Adrenal gland (tissue), 12 donors: ENCODE measurements around the gene RASD2. TPM values are rescaled to one million over a fixed set of nuclear protein-coding genes. Genes with fewer than 3 reads are reported as not detected.

ENCODE experiments used
- DNase-seq, 7 donors: peaks; one replicate each; pipeline ENCODE4 v3.0.0-alpha.2; 2019 to 2020
- H3K27ac ChIP-seq, 5 donors: fragments of 200-600 bp; sonication (generic) in 4 of 5; 1 replicate in 3 of 5; 2 replicates in 2 of 5; pipeline versions ENCODE4 v1.5.1 to v1.8.0; 2016 to 2020; ENCODE audit warnings: mild to moderate bottlenecking in 1 of 5
- H3K27me3 ChIP-seq: fragments of 200-600 bp; 2 replicates; pipeline ENCODE4 v1.8.0; 2021
- H3K36me3 ChIP-seq, 2 donors: fragments of 200-600 bp; replicated peaks in 1 of 2; 1 replicate in 1 of 2; 2 replicates in 1 of 2; pipeline versions ENCODE4 v1.5.1 to v1.8.0; 2018 to 2022
- H3K4me1 ChIP-seq, 2 donors: fragments of 200-600 bp; replicated peaks in 1 of 2; 1 replicate in 1 of 2; 2 replicates in 1 of 2; pipeline versions ENCODE4 v1.5.1 to v1.8.0; 2018 to 2021
- H3K4me3 ChIP-seq, 4 donors: fragments of 200-600 bp; sonication (generic) in 3 of 4; one replicate each; pipeline ENCODE4 v1.5.1; 2016 to 2018
- H3K9me3 ChIP-seq, 3 donors: fragments of 200-600 bp; sonication (generic) in 1 of 3; replicated peaks in 1 of 3; 1 replicate in 2 of 3; 2 replicates in 1 of 3; pipeline versions ENCODE4 v1.5.1 to v1.8.0; 2016 to 2021
- POLR2A ChIP-seq, 2 donors: fragments of 450-650 bp; IDR thresholded peaks; one replicate each; pipeline ENCODE4 v1.6.1; 2017; ENCODE audit warnings: antibody characterized with exemption in 2 of 2, mild to moderate bottlenecking in 2 of 2, moderate library complexity in 1 of 2
- WGBS, 4 donors: extraction: QIAGEN DNeasy Blood & Tissue Kit in 2 of 4; methylation state at CpG; one replicate each; pipeline versions ENCODE4 v1.1.5 to v1.1.7; 2013 to 2017; 5-methylcytosine and 5-hydroxymethylcytosine counted together
- intact Hi-C, 2 donors: fragments of 100-400 bp; cut with DNase I; formaldehyde crosslinking; loops; one replicate each; pipeline versions ENCODE4 v1.14.1 to v1.15.0; 2022 to 2023
- polyA plus RNA-seq, 3 donors: library from polyadenylated mRNA; stranded (reverse); fragments of 200-250 nt in 2 of 3; fragments of 350-450 nt in 1 of 3; fragmentation: Illumina TruSeq in 1 of 3; extraction: RNeasy Lipid Tissue Mini Kit (QIAGEN cat#74804) in 1 of 3; gene quantifications; one replicate each; pipeline ENCODE4 v1.2.3, GENCODE V29; 2013 to 2014
- total RNA-seq, 9 donors: library from RNA; depleted of rRNA in 4 of 9; stranded (reverse); fragments of >200 nt in 4 of 9; fragments of 120-200 nt in 1 of 9; fragmentation: NEBNext Ultra II Directional in 1 of 9; extraction: Animal tissue kit (Norgen Biotek cat#: 25700) in 1 of 9; gene quantifications; one replicate each; pipeline versions ENCODE4 v1.1.0 to v1.2.4, GENCODE V29; 2013 to 2023
- TF ChIP-seq, protein P1 (sequence below), 6 experiments: fragments of 450-650 bp in 4 of 6; fragments of 200-600 bp in 2 of 6; sonication (generic) in 1 of 6; IDR thresholded peaks; 1 replicate in 5 of 6; 2 replicates in 1 of 6; pipeline versions ENCODE4 v1.5.1 to v1.8.0; 2016 to 2021; ENCODE audit warnings: antibody characterized with exemption in 6 of 6, mild to moderate bottlenecking in 2 of 6, moderate library complexity in 1 of 6
- donor health status: healthy with polysubstance abuse.
- donor health status: Bipolar disorder and iron deficiency.
- donor health status: DM: yes; HTN: yes; CAD: no.
- donor health status: DM: no; HTN: no; CAD: no.
- donor health status: DM: no; HTN: no; CAD: no.
- donor health status: DM: yes; HTN: yes; CAD: no.

Gene RASD2
- total and polyA plus RNA-seq, 12 donors, result 0.06 to 10.4 (median 3.4) TPM

GRCh38 chr22:35586771-35587170 lies 46.1 kb downstream of the RASD2 start:
- intact Hi-C loops, result loop anchor here in 1 of 2 donors (5.0 to 10.0 kb wide), 2 partner anchors 154 to 242 kb away; no protein-coding TSS in a partner anchor
- TF ChIP-seq, protein P1, sequence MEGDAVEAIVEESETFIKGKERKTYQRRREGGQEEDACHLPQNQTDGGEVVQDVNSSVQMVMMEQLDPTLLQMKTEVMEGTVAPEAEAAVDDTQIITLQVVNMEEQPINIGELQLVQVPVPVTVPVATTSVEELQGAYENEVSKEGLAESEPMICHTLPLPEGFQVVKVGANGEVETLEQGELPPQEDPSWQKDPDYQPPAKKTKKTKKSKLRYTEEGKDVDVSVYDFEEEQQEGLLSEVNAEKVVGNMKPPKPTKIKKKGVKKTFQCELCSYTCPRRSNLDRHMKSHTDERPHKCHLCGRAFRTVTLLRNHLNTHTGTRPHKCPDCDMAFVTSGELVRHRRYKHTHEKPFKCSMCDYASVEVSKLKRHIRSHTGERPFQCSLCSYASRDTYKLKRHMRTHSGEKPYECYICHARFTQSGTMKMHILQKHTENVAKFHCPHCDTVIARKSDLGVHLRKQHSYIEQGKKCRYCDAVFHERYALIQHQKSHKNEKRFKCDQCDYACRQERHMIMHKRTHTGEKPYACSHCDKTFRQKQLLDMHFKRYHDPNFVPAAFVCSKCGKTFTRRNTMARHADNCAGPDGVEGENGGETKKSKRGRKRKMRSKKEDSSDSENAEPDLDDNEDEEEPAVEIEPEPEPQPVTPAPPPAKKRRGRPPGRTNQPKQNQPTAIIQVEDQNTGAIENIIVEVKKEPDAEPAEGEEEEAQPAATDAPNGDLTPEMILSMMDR (IDR thresholded peaks at IDR 0.05), result no peak
- no peak for TF ChIP-seq POLR2A (IDR thresholded peaks at IDR 0.05)
- no peak for DNase-seq
- H3K4me3 ChIP-seq, result no peak overlapping the region
- H3K4me1 ChIP-seq, result no peaks in the 10 kb centered on the region
- H3K27me3 ChIP-seq, result no peaks in the 10 kb centered on the region
- H3K9me3 ChIP-seq, result no peaks in the 10 kb centered on the region
- H3K27ac ChIP-seq, result no peak overlapping the region
- no peaks in the 10 kb centered on the region for H3K36me3 ChIP-seq

DNA sequence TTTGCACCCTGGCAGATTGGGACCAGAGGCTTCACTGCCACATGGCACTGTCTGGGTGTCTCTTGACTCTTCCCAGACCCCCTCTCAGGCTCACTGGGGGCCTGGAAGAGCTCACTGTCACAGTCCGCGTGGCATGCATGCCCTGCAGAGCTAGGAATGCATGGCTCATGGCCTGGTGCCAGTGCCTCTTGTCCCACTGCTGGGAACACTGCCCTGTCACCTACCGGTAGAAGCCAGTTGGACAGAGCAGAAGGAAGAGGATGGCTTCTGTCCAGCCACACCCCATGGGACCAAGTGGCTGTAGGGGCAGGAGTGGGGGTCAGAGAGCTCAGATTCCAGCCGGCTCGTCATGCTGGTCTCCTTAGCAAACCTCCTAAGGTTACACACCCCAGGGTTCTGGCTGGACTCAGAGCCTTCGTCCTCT lies 46.8 kb downstream of the RASD2 start:
- peak in 4 of 7 donors; percentile 40 to 71 (median 65) for DNase-seq
- intact Hi-C loops, result loop anchor here in 1 of 2 donors (5.0 to 10.0 kb wide), 2 partner anchors 155 to 243 kb away; no protein-coding TSS in a partner anchor

GRCh38 chr22:35587896-35588295 lies 47.3 kb downstream of the RASD2 start:
- H3K4me1 ChIP-seq, result peaks cover 0 to 6% of the 10 kb centered on the region in 2 donors
- no peak overlapping the region for H3K4me3 ChIP-seq
- H3K27me3 ChIP-seq, result no peaks in the 10 kb centered on the region
- no peak for DNase-seq
- WGBS, 4 donors, result 76 to 93% (median 87%) methylated on average over 3 to 5 of the region's 5 CpGs
- TF ChIP-seq POLR2A (IDR thresholded peaks at IDR 0.05), result no peak
- TF ChIP-seq, protein P1 (IDR thresholded peaks at IDR 0.05), result no peak
- no peaks in the 10 kb centered on the region for H3K36me3 ChIP-seq
- H3K9me3 ChIP-seq, result no peaks in the 10 kb centered on the region
- intact Hi-C loops, result loop anchor here in 1 of 2 donors (5.0 to 10.0 kb wide), 2 partner anchors 156 to 243 kb away; no protein-coding TSS in a partner anchor
- no peak overlapping the region for H3K27ac ChIP-seq

More for the DNA sequence above, 46.8 kb downstream of the RASD2 start:
- WGBS, 4 donors, result 44 to 80% (median 73%) methylated on average over 3 to 6 of the region's 6 CpGs
- Histone ChIP-seq H3K36me3 (no peaks in the 10 kb centered on the region), H3K9me3 (no peaks in the 10 kb centered on the region), H3K27ac (no peak overlapping the region), H3K27me3 (no peaks in the 10 kb centered on the region), H3K4me1 (peaks cover 0 to 3% of the 10 kb centered on the region in 2 donors), H3K4me3 (no peak overlapping the region)
- TF ChIP-seq, protein P1 (IDR thresholded peaks at IDR 0.05), result no peak
- TF ChIP-seq POLR2A (IDR thresholded peaks at IDR 0.05), result no peak

DNA sequence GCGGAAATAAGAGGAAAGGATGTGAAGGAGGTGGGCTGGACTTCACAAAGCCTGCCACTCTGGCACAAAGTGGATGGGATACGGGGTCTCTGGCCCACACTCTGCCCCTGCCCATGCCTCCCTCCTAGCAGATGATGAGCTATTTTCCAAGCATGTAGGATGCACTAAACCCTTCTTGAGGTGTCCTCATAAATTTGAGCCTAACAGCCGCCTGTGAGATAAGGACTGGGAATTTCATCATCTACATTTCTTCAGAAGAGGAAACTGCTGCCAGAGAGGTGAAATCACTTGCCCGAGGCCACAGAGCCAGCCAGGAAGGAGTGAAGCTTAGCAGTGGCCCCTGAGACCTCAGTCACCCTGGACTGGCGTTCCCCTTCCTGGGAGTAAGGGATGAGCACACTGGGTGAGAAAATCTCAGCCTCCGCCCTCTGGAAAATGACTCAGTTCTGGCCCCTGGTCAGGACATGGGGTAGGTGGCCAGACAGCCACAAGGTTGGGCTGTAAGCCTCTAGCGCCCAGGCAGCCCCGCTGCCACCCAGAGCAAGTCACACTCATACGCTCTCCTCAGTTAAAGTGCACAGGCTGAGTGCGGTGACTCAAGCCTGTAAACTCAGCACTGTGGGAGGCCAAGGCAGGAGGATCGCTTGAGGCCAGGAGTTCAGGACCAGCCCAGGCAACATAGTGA lies 48.6 kb downstream of the RASD2 start:
- no peaks in the 10 kb centered on the region for H3K9me3 ChIP-seq
- 43 to 61% (median 51%) methylated on average over 8 to 11 of the region's 11 CpGs for WGBS, 4 donors
- intact Hi-C loops, result loop anchor here in 1 of 2 donors (5.0 to 10.0 kb wide), 2 partner anchors 157 to 244 kb away; no protein-coding TSS in a partner anchor

More for the DNA sequence above, 48.6 kb downstream of the RASD2 start:
- Histone ChIP-seq H3K4me1 (peaks cover 0 to 6% of the 10 kb centered on the region in 2 donors), H3K27me3 (no peaks in the 10 kb centered on the region), H3K27ac (peak overlapping the region in 1 of 5 donors; percentile 43), H3K36me3 (no peaks in the 10 kb centered on the region), H3K4me3 (no peak overlapping the region)
- peak; percentile 36 to 90 (median 76) for DNase-seq
- TF ChIP-seq, protein P1 (IDR thresholded peaks at IDR 0.05), result no peak
- no peak for TF ChIP-seq POLR2A (IDR thresholded peaks at IDR 0.05)
